Measurements from ENCODE around the gene KRTAP21-1.
"Not testable (repeated sequence)": the region's sequence is repeated elsewhere in the genome, so short reads cannot be mapped to it uniquely, and the experiment has no call there.

The KRTAP21-1 gene

DNA sequence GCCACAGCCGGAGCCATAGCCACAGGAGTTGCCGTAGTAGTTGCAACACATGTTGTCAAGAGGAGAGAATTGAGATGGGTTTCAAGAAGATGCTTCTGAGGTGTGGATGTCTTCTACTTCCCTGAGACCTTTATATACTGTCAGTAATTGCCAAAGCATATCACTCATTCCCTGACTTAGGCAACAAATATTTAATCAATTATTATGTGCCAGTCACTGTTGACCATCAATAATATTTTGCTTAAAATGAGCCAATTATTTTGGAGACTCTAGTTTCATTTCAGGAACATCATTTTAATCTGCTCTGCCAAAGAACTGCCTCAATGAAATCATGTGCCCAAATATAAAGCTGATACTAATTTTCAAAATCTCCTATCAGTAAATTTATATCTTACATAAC lies at the start of gene KRTAP21-1:
TSS of gene KRTAP21-1 (minus strand) at position 101 of the 400 bp plus-strand sequence. CDS start at position 51, 50 bp downstream.
- not testable (repeated sequence) for H3K4me3 ChIP-seq (ENCODE audit: low read depth, low read length); H3K4me1 ChIP-seq (ENCODE audit: control insufficient read depth, insufficient read depth, low read length); H3K9me3 ChIP-seq (ENCODE audit: control insufficient read depth, insufficient read depth, low read depth, low read length); H3K27ac ChIP-seq (ENCODE audit: low read depth, low read length); H3K9ac ChIP-seq (ENCODE audit: low read length); H3K36me3 ChIP-seq (ENCODE audit: control insufficient read depth, insufficient read depth, low read length); H3K27me3 ChIP-seq (ENCODE audit: control insufficient read depth, insufficient read depth, low read length)

DNA sequence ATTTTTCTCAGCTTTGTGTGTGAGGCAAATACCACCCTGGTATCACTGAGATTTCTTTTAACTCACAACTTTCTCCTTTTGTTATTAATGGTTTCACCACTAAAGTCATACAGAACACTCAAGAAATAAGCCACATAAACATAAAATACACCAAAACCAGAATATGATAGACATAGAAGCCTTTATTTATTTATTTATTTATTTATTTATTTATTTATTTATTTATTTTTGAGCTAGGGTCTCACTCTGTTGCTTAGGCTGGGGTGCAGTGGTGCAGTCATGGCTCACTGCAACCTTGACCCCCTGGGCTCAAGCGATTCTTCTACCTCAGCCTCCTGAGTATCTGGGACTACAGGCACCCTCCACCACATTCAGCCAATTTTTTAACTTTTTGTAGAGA lies 45.4 kb upstream of the KRTAP21-1 start:
- Histone ChIP-seq H3K4me3 (ENCODE audit: low read depth, low read length) (no peak overlapping the region), H3K27ac (ENCODE audit: low read depth, low read length) (no peak overlapping the region), H3K36me3 (ENCODE audit: control insufficient read depth, insufficient read depth, low read length) (no peaks in the 10 kb centered on the region), H3K27me3 (ENCODE audit: control insufficient read depth, insufficient read depth, low read length) (no peaks in the 10 kb centered on the region), H3K4me1 (ENCODE audit: control insufficient read depth, insufficient read depth, low read length) (no peaks in the 10 kb centered on the region), H3K9me3 (ENCODE audit: control insufficient read depth, insufficient read depth, low read depth, low read length) (no peaks in the 10 kb centered on the region), H3K9ac (ENCODE audit: low read length) (no peak overlapping the region)

DNA sequence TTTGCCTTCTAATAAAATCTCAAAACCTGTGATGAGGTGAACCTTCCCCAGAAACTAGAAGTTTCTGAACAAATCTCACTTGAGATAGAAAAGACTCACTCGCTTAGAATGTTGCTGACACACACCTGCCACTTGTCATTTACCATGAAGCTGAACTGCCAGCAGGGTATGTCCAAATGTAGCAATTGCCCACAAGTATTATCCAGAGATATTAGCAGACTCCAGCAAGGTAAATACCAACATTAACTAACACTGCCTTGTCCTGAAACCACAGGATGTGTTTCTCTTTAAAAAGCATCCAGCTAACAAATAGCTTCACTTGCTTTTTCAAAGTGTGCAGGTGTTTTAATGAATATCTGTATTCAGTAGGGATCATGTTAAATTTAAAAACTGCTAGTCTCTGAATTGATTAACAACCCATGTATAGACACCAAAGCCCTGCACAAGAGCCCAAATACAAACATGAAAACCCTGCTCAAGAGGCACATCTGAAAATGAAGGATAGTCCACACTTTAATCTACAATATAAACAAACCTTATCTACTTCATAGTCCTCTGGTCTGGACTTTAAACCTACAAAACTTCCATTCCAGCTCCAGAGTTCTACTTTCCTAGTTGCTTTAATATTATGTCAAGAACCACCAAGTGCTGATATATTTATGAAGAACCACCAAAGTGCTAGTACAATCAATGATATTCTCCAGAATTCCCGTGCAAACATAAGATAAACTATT lies 38.5 kb upstream of the KRTAP21-1 start:
- H3K9ac ChIP-seq (ENCODE audit: low read length): no peak overlapping the region
- H3K36me3 ChIP-seq (ENCODE audit: control insufficient read depth, insufficient read depth, low read length): no peaks in the 10 kb centered on the region
- H3K4me1 ChIP-seq (ENCODE audit: control insufficient read depth, insufficient read depth, low read length): no peaks in the 10 kb centered on the region
- H3K4me3 ChIP-seq (ENCODE audit: low read depth, low read length): no peak overlapping the region
- H3K9me3 ChIP-seq (ENCODE audit: control insufficient read depth, insufficient read depth, low read depth, low read length): no peaks in the 10 kb centered on the region
- no peaks in the 10 kb centered on the region; the same call in 1 of the 2 replicates for H3K27me3 ChIP-seq (ENCODE audit: control insufficient read depth, insufficient read depth, low read length)
- H3K27ac ChIP-seq (ENCODE audit: low read depth, low read length): no peak overlapping the region

DNA sequence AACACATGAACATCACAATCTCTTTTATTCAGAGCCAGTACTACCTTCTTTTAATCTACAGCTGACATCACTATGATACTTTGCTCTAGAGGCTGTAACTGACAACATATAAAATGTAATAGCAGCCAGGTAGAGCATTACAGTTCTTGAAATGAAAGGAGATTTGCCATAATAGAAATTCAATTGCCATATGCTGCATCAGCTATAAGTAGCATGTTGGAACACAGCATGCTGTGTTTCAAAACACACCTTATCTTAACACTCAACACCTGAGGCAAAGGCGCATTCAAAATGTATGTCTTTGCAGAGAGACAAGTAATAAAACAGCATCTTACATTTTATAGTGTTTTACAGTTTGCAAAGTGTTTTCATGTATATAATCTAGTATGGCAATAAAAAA lies 24.0 kb upstream of the KRTAP21-1 start:
- H3K4me3 ChIP-seq (ENCODE audit: low read depth, low read length): no peak overlapping the region
- H3K27me3 ChIP-seq (ENCODE audit: control insufficient read depth, insufficient read depth, low read length): no peaks in the 10 kb centered on the region
- no peak overlapping the region for H3K9ac ChIP-seq (ENCODE audit: low read length)
- H3K36me3 ChIP-seq (ENCODE audit: control insufficient read depth, insufficient read depth, low read length): no peaks in the 10 kb centered on the region
- H3K27ac ChIP-seq (ENCODE audit: low read depth, low read length): no peak overlapping the region
- H3K9me3 ChIP-seq (ENCODE audit: control insufficient read depth, insufficient read depth, low read depth, low read length): 0 out of 2 replicates have a peak, but pooled peaks cover 4% of the 10 kb centered on the region
- no peaks in the 10 kb centered on the region for H3K4me1 ChIP-seq (ENCODE audit: control insufficient read depth, insufficient read depth, low read length)

DNA sequence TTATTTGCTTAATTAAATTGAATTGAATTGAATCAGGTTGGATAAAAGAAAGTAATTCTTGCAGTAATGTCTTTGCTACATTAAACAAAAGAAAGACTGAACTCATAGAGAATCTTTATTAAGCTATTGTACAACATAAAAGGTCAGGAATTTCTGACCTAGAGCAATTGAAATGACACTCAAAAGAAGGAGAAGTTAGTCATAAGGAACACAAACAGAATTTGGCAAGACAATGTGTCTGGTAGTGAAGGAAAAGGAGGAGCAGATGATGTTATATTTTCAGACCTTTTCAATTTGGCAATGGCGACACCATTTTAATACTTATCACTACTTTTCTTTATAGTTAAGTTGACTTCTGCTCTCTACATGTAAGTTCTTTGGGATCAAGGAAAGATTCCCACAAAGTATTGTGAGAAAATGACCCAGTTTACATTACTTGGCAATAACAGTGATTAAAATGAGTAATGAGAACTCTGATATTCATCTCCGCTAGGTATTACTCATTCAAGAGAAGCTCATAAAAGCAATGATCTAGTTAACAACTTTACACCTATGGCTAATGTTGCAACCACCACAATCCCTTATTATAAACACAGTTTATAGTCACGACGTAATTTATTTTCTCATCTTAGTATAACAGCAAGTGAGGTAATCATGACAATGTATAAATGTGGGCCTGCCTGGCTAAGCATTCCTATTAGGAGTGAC lies 14.7 kb upstream of the KRTAP21-1 start:
- 0 out of 2 replicates have a peak, but pooled peaks cover under 1% of the 10 kb centered on the region for H3K9me3 ChIP-seq (ENCODE audit: control insufficient read depth, insufficient read depth, low read depth, low read length)
- no peaks in the 10 kb centered on the region for H3K36me3 ChIP-seq (ENCODE audit: control insufficient read depth, insufficient read depth, low read length)
- no peak overlapping the region for H3K9ac ChIP-seq (ENCODE audit: low read length)
- H3K4me3 ChIP-seq (ENCODE audit: low read depth, low read length): no peak overlapping the region
- H3K27ac ChIP-seq (ENCODE audit: low read depth, low read length): no peak overlapping the region
- no peaks in the 10 kb centered on the region for H3K27me3 ChIP-seq (ENCODE audit: control insufficient read depth, insufficient read depth, low read length)
- H3K4me1 ChIP-seq (ENCODE audit: control insufficient read depth, insufficient read depth, low read length): no peaks in the 10 kb centered on the region

DNA sequence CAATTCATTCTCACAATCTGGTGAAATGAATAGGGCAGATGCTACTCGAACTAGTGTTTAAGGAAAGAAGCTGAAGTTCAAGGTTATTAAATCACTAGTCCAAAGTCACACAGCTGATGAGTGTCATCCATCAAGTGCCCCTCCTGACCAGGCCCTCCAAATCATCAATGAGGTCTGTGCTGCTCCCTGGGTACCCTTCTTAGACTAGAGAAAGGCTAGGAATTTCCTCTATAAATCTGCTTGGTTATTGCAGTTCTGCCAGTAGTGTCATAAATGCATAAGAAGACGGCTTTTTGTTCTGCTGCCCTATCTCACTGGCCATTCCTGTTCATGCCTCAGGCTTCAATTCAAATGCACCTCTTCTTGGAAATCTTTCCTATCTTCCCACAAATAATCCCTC lies 5.5 kb upstream of the KRTAP21-1 start:
- no peak overlapping the region for H3K9ac ChIP-seq (ENCODE audit: low read length)
- H3K9me3 ChIP-seq (ENCODE audit: control insufficient read depth, insufficient read depth, low read depth, low read length): no peaks in the 10 kb centered on the region
- no peaks in the 10 kb centered on the region for H3K4me1 ChIP-seq (ENCODE audit: control insufficient read depth, insufficient read depth, low read length)
- H3K36me3 ChIP-seq (ENCODE audit: control insufficient read depth, insufficient read depth, low read length): no peaks in the 10 kb centered on the region
- no peaks in the 10 kb centered on the region; the same call in 1 of the 2 replicates for H3K27me3 ChIP-seq (ENCODE audit: control insufficient read depth, insufficient read depth, low read length)
- H3K27ac ChIP-seq (ENCODE audit: low read depth, low read length): no peak overlapping the region
- H3K4me3 ChIP-seq (ENCODE audit: low read depth, low read length): no peak overlapping the region

DNA sequence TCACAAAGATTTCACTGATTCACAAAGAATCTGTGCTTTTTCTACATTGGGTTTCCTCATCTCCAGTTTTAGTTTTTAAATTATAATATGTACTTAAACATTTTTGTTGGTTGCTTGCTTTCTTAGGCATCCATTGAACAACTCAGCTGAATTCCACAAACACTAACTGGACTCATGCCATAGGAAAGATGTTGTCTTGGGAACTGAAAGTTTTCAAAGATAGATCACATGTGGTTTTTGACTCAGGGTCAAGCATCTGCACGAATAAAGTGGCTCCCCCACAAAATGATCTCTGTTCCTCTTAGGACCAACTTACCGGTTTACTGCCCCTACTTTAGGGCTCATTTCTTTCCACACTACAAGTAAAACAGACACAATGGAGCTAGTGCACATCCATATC lies 3.1 kb upstream of the KRTAP21-1 start:
- Histone ChIP-seq H3K4me3 (ENCODE audit: low read depth, low read length) (no peak overlapping the region), H3K9me3 (ENCODE audit: control insufficient read depth, insufficient read depth, low read depth, low read length) (no peaks in the 10 kb centered on the region), H3K27me3 (ENCODE audit: control insufficient read depth, insufficient read depth, low read length) (no peaks in the 10 kb centered on the region; the same call in 1 of the 2 replicates), H3K9ac (ENCODE audit: low read length) (no peak overlapping the region), H3K27ac (ENCODE audit: low read depth, low read length) (no peak overlapping the region), H3K36me3 (ENCODE audit: control insufficient read depth, insufficient read depth, low read length) (no peaks in the 10 kb centered on the region), H3K4me1 (ENCODE audit: control insufficient read depth, insufficient read depth, low read length) (no peaks in the 10 kb centered on the region)

DNA sequence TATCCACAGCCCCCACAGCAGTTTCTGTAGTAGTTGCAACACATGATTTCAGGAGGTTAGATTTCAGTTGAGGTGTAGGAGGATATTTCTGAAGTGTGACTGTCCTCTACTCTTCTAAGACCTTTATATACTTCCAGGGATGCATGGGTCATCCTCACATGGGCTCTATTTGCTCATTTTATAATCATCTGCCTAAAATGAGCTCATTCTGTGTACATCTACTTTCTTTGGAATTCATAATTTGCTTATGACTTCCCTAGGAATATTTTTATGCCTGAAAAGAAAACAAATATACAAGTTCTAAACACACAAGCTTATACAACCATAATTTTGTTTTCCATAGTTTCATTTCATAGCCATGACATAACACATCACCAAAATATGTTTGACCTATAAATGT lies 8.1 kb downstream of the KRTAP21-1 start, which contains the start of gene KRTAP21-2:
TSS of gene KRTAP21-2 (minus strand) at position 101 of the 400 bp plus-strand sequence. CDS start at position 44, 57 bp downstream.
- H3K36me3 ChIP-seq (ENCODE audit: control insufficient read depth, insufficient read depth, low read length): no peaks in the 10 kb centered on the region
- H3K4me1 ChIP-seq (ENCODE audit: control insufficient read depth, insufficient read depth, low read length): no peaks in the 10 kb centered on the region
- no peaks in the 10 kb centered on the region for H3K9me3 ChIP-seq (ENCODE audit: control insufficient read depth, insufficient read depth, low read depth, low read length)
- no peak within 1 kb of the TSS for H3K4me3 ChIP-seq (ENCODE audit: low read depth, low read length)
- H3K27ac ChIP-seq (ENCODE audit: low read depth, low read length): no peak within 1 kb of the TSS
- H3K9ac ChIP-seq (ENCODE audit: low read length): no peak within 1 kb of the TSS
- no peaks in the 10 kb centered on the region for H3K27me3 ChIP-seq (ENCODE audit: control insufficient read depth, insufficient read depth, low read length)

DNA sequence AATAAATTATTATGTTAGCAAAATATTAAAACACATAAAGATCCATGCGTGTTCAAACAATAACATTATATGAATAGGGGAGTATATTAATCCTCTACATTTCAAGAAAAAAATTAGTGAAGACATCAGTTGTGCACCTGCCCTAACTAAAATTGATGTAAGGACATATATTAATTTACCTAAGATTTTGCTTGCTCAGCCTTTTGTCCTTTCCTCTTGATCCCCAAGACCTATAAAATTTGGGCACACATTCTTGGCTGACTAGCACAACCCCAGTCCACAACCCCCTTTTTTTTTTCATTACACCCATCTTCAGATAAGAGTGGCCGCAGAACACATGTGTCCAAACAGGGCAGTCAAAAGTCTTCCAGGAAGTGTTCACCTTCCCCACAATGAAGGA lies 14.8 kb downstream of the KRTAP21-1 start:
- Histone ChIP-seq H3K36me3 (ENCODE audit: control insufficient read depth, insufficient read depth, low read length) (no peaks in the 10 kb centered on the region), H3K27me3 (ENCODE audit: control insufficient read depth, insufficient read depth, low read length) (no peaks in the 10 kb centered on the region), H3K9me3 (ENCODE audit: control insufficient read depth, insufficient read depth, low read depth, low read length) (no peaks in the 10 kb centered on the region), H3K27ac (ENCODE audit: low read depth, low read length) (no peak overlapping the region), H3K9ac (ENCODE audit: low read length) (no peak overlapping the region), H3K4me1 (ENCODE audit: control insufficient read depth, insufficient read depth, low read length) (no peaks in the 10 kb centered on the region), H3K4me3 (ENCODE audit: low read depth, low read length) (no peak overlapping the region)

DNA sequence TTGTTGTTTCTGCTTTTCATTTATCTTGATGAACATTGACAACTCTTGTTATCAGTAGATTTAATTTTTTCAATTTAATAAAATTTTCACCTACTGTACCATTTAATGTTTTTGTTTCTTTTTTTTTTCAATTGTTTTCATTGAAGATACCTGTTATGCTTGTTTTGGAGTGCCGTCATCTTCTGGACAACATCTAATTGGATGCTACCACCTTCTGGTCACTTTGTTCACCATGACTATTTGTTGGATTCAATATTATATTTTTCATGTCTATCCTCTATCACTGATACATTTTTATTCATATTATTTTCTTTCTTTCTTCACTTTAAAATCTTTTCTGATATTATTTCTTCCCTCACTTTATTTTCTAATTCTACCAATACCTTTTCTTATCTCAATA lies 22.2 kb downstream of the KRTAP21-1 start:
- H3K36me3 ChIP-seq (ENCODE audit: control insufficient read depth, insufficient read depth, low read length): no peaks in the 10 kb centered on the region
- H3K4me1 ChIP-seq (ENCODE audit: control insufficient read depth, insufficient read depth, low read length): no peaks in the 10 kb centered on the region
- H3K27me3 ChIP-seq (ENCODE audit: control insufficient read depth, insufficient read depth, low read length): no peaks in the 10 kb centered on the region
- H3K9ac ChIP-seq (ENCODE audit: low read length): no peak overlapping the region
- no peaks in the 10 kb centered on the region for H3K9me3 ChIP-seq (ENCODE audit: control insufficient read depth, insufficient read depth, low read depth, low read length)
- no peak overlapping the region for H3K4me3 ChIP-seq (ENCODE audit: low read depth, low read length)
- H3K27ac ChIP-seq (ENCODE audit: low read depth, low read length): no peak overlapping the region

DNA sequence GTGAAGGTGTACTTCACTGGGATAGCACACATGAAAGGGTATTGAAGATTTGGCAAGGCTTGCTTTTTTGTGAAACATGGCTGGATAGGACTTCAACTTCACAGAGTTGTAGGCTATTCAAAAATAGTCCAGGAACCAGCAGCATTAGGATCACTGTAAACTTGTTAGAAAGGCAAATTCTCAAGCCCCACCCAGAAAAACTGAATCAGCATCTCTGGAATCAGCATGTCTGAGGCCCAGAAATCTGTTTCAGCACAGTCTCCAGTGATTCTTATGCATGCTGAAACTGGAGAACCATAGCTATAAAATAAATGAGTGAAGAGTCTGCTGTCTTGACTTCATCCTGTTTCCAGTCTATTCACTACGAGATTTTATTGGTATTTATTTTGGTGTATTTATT lies 28.5 kb downstream of the KRTAP21-1 start:
- Histone ChIP-seq H3K36me3 (ENCODE audit: control insufficient read depth, insufficient read depth, low read length) (no peaks in the 10 kb centered on the region), H3K9me3 (ENCODE audit: control insufficient read depth, insufficient read depth, low read depth, low read length) (no peaks in the 10 kb centered on the region), H3K4me3 (ENCODE audit: low read depth, low read length) (no peak overlapping the region), H3K4me1 (ENCODE audit: control insufficient read depth, insufficient read depth, low read length) (no peaks in the 10 kb centered on the region), H3K27me3 (ENCODE audit: control insufficient read depth, insufficient read depth, low read length) (no peaks in the 10 kb centered on the region), H3K27ac (ENCODE audit: low read depth, low read length) (no peak overlapping the region), H3K9ac (ENCODE audit: low read length) (no peak overlapping the region)

All from HUES6 (cell line).